ENCODE data around the gene DLG1.

DNA sequence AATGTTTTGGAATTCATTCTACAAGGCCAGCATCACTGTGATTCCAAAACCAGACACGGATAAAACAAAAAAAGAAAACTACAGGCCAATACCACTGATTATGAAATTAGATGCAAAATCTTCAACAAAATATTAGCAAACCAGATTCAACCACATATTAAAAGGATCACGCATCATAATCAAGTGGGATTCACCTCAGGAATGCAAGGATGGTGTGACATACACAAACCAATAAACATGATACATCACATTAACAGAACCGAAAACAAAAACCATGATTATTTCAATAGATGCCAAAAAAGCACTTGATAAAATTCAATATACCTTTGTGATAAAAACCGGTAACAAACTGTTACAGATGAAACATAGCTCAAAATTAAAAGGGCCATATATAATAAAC is 48.9 kb downstream of the DLG1 start:
- TF ChIP-seq CTCF (conservative IDR thresholded peaks at IDR 0.05; ENCODE audit: low read depth in 2 of 2) = no peak
- TF ChIP-seq CREB1 (CRISPR knock-in tag; IDR thresholded peaks at IDR 0.05; ENCODE audit: low read depth) = no peak
- TF ChIP-seq EZH2 (IDR thresholded peaks at IDR 0.05; ENCODE audit: low read depth, unreplicated experiment) = no peak
- TF ChIP-seq POLR2AphosphoS5 (IDR thresholded peaks at IDR 0.05; ENCODE audit: low read depth) = no peak
- no peak for TF ChIP-seq EZH2phosphoT487 (IDR thresholded peaks at IDR 0.05; ENCODE audit: unreplicated experiment)
- TF ChIP-seq NANOG (IDR thresholded peaks at IDR 0.05; ENCODE audit: borderline replicate concordance) = no peak
- no peak for TF ChIP-seq REST (IDR thresholded peaks at IDR 0.05; ENCODE audit: unreplicated experiment)
- TF ChIP-seq ZNF114 (CRISPR knock-in tag; IDR thresholded peaks at IDR 0.05) = no peak
- TF ChIP-seq ZNF462 (CRISPR knock-in tag; IDR thresholded peaks at IDR 0.05) = no peak
